ENCODE measurements around the gene USPL1.
A peak's percentile ranks its signal among the peaks of the same experiment; 100 is the strongest.
"Not testable (repeated sequence)": the region's sequence is repeated elsewhere in the genome, so short reads cannot be mapped to it uniquely, and the experiment has no call there.

Gene USPL1

DNA sequence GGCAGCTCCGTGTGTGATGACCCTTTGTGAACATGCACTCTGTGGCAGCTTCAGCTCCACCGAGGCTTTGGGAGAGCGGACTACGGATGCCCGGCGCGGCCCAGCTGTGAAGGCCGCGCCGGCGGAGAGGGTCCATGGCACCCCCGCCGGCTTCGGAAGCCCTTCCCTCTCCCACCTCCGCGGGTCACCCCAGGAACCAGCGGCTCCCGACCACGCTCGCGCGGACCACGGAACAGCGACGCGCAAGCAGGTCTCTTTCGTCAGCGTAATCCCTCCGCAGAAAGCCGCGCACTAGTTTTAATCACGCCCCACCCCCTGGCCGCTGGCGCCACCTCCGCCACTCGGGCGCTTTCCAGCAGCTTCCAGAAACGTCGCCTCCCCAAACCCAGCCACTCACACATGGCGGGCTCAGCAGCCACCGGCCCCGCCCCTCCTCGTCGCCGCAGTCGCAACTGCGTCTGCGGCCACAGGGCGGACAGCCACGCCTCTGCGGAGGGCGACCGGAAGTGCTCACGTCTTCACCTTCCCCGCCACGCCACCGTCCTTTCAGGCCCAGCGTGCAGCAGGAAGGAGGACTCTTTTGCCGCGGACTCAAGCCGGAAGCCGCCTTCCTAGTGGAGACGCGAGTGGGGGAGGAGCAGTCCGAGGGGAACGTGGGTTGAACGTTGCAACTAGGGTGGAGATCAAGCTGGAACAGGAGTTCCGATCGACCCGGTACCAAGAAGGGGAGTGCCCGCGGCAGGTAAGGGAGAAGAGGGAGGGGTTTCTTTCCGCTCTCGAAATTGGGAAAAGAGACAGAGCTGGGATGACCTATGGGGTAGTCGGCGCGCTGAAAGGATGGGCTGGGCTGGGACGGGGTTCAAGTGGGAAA lies at the start of gene USPL1:
Gene USPL1 (plus strand): TSS at position 606 of the 871 bp plus-strand sequence. CDS start 3,221 bp downstream, outside the sequence.
- peak; percentile 90 for DNase-seq (ENCODE audit: low read depth)

DNA sequence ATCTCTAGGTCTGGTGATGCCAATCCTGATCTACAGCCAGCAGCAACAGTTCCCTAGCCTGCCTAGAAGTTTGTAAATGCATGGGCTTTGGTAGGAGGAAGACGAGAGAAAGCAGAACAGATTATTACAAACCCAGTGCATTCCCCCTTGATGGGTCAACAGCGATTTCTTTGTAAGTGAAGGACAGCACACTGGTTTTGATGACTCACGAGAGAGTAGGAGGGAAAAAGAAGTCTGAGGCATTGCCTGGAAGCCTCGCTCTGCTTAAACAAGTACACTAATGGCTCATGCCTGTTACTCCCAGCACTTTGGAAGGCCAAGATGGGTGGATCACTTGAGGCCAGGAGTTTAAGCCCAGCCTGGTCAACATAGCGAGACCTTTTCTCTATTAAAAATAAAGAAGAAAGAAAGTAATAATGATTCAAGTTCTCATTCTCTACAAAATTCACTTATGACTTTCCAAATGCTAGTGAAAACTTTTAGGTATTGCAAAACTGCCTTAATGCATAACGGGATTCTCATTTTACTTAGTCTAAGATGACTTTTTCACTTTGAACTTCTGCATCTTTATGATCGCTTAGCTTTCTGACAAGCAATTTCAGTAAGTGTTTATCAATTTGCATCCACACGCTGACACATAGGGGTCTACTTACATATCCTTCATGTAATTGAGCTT lies 47.7 kb upstream of the USPL1 start:
- DNase-seq (ENCODE audit: low read depth) = peak; percentile 90

DNA sequence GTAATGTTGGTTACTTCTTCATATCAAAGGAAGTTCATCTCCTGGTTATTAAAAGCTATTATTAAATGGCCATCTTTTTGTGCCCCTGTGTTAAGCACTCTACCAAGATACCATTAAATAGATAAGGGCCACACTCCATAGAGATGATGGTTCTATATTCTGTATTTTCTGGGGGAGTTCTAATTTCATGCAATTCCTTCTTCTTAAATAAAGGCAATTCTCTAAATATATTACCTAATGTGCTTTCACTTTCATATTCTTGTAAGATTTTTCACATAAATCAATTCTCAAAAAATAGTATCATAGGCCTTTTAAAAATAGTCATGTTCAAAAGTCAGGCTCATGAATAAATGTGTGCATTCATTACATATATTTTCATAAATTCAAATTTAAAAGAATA lies 47.0 kb upstream of the USPL1 start:
- no peak for DNase-seq (ENCODE audit: low read depth)

DNA sequence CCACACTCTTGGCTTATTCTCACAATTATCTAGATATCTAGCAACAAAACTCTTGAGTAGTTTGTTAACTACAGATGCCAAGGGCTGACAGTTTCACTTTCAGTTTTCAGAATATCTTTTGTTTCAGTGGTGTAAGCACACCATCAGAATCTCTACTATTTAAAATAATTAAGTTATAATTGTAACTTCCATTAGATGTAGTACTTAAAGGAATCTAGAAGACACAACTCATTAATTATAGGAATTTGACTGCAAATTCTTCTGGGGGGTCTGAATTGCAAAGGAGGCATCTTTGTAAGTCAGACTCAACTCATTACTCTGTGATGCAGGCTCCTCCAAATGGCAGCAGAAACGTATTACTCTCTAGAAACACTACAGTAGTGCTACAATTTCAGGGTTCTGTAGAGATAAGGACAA lies 44.9 kb upstream of the USPL1 start:
- no peak for DNase-seq (ENCODE audit: low read depth)

DNA sequence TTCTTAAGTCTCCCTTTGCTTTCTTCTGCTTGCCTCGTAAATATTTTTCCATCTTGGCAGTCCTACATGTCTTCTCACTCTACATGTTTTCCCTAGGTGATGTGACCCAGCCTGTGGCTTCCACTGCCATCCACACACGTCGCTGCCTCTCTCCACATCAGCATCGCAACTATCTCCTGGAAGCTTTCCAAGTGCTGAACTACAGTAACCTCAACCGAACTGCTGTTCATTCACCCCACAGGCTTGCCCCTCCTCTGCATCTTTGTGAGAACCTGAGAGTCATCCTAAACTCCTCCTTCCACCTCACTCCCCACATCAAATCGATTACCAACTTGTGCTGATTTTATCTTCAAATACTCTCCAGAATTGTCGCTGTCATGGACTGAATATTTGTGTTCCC lies 41.2 kb upstream of the USPL1 start:
- DNase-seq (ENCODE audit: low read depth) = no peak

DNA sequence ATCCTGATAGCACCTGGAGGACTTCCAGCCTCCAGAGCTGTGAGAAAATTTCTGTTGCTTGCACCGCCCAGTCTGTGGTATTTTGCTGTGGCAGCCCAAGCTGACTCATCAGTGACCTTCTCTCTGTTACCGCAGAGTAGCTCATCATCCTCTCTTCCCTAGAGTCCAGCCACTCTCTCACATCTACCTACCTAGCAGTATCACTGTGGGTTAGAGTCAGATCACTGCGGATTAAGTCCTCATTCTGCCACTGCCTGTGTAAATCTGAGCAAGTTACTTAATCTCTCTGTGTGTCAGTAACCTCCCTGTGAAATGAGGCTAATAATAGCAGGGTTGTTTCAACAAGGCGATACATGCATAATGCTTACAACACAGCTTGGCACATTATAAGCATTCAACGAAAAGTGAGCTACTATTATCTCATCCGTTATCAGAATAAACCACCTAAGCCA lies 40.3 kb upstream of the USPL1 start:
- DNase-seq (ENCODE audit: low read depth) = peak; percentile 72

DNA sequence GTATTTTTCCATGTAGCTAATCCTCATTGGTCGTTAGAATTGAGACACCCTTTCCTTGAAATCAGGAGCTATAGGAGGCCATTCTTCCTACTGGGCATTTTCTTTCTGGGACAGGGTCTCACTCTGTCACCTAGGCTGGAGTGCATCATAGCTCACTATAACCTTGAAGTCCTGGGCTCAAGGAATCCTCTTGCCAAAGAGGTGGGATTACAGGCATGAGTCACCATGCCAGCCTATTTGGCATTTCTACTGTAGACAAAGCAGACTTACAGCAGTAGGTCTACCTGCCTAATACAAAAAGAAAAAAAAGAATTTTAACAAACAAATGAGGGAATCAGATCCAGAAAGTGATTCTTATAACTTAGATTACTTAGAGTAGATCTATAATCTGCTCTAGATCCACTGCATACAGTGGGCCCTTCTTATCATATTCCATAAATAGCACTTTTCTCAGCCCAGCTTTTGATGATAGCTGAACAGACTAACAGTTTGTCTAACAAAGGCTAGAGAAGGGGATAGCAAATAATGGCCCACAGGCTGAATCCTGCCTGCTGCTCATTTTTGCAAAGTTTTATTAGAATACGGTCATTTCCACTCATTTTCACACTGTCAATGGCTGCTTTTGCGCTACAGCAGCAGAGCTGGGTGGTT lies 36.7 kb upstream of the USPL1 start:
- no peak for DNase-seq (ENCODE audit: low read depth)

DNA sequence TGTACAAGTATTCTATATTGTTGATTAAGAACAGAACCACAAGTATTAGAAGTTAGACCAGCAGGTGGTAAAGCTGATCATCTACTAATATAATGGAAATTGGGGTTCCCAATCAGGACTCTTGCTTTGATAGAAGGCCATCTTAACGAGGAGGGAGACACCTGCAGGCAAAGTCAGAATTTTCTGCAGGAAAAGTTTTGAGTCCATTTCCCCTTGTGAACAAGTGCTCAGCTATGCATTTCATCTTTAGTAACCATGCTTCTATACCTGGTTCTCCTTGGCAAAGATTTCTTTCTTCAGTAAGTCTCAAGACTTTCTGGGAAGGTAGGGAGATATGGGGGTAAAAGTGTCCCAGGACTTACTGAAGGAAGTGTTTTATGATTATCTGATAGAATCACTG lies 36.1 kb upstream of the USPL1 start:
- no peak for DNase-seq (ENCODE audit: low read depth)

DNA sequence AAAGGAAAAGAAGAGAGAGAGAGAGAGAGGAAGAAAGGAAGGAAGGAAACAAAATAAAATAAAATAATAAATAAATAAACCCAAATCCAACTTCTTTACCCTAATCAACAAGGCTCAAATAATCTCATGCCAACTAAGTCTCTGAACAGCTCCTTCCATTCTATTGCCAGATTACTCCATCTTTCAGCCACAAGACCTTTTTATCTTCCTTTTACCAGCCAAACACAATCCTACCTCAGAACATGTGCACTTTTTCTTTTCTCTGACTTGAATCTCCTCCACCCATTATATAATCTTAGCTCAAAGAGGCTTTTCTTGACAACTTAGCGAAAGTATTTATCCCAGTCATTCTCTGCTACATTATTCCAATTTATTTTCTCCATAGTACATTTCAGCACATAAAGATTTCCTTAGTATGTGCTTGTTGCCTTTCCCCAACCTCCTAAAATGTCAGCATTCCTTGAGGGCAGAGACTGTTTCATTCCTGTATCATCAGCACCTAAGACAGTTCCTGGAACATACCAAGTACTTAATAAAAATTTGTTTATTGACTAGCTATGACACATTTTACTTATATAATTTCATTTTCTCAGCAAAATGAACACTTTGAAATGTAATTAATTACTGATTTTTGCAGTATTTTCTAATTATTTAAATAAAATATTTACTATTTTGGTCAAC lies 33.5 kb upstream of the USPL1 start:
- DNase-seq (ENCODE audit: low read depth) = no peak

DNA sequence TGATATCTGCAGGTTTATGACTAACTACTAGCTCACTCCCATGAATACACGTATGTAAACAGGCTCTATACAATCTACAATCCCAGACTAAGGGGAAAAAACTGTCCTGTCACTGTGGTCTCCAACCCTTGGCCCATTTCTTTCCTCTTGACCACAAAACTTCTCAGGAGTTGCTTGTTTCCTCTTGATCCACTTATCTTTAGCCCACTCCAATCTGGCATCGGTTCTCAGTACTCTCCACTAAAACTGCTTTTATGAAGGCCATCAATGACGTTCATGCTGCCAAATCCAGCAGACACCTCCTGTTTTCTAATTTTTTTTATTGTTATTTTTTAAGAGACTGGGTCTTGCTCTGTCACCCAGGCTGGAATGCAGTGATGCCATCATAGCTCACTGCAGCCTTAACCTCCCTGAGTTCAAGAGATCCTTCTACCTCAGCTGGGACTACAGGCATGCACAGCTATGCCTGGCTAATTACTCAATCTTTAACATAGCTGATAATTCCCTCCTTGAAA lies 31.9 kb upstream of the USPL1 start:
- no peak for DNase-seq (ENCODE audit: low read depth)

DNA sequence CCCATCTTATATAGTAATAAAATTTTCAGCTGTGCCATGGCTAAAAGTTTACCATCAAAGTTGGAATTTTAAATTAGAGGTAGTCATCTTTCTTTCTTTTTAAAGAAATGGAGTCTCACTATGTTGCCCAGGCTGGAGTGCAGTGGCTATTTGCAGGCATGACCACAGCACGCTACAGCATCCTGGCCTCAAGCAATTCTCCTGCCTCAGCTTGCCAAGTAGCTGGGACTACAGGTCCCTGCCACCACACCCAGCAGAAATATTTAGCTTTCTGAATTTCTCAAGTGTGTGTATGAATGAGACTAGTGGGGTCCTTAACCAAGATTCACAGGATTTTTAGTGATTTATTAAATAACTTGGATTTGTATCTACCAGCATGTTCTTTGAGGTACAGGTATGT lies 30.5 kb upstream of the USPL1 start:
- no peak for DNase-seq (ENCODE audit: low read depth)

DNA sequence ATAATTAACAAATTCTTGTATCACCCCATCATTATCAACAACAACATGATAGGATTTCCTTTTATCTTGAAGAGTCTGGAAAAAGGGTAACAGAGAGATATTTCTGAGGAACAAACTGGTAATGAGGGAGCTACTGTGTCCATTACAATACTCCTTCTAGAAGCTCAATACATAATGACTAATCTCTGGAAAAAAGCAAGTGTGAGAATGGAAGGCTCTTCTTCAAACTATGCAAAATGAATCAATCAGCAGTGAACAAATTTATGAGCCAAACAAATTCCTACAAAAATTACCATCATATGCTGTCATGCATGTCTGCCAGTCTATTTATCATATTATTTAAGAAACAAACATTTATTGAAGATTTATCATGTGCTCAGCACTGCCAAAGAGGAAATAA lies 30.0 kb upstream of the USPL1 start:
- no peak for DNase-seq (ENCODE audit: low read depth)

DNA sequence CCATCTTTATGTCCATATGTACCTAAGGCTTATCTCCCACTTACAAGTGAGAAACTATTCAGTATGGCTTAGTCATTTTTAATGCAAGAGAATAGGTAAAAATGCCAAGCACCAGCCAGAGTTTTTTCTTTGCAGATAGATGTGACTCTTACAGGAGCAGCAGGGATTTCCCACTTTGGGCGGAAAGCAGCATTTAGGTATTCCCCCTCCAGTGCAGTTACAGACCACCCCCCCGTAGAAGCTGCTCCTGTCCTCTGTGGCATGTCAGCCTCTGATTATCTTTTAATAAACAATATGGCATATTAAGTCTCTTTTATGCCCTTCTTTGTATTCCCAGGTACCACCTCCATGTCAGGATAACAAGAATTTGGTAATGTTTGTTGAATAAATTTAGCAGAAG lies 24.7 kb upstream of the USPL1 start:
- no peak for DNase-seq (ENCODE audit: low read depth)

DNA sequence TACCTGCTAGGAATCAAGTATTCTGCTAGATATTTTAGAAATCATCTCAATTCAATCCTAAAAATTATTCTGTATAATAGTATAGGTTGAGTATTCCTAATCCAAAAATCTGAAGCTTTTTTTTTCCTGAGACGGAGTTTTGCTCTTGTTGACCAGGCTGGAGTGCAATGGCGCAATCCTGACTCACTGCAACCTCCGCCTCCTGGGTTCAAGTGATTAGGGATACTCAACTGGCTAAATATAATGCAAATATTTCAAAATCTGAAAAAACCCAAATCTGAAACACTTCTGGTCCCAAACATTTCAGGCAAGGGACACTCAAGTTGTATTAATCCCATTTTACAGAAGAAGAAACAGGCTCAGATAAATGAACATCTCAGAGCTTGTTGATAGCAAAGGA lies 17.2 kb upstream of the USPL1 start:
- no peak for DNase-seq (ENCODE audit: low read depth)

DNA sequence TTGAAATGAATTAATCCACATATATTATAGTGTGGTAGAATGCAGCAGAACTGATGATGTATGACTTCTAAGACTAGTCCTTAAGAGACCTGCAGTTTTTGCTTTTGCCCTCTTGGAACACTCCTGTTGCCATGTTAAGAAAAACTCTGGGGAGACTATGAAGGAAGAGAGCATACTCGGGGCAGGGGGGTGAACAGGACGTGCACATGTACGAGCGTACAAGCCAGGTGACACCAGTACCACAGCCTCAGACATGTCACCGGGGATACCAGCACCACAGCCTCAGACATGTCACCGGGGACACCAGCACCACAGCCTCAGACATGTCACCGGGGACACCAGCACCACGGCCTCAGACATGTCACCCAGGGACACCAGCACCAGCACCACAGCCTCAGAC lies 15.9 kb upstream of the USPL1 start:
- DNase-seq (ENCODE audit: low read depth) = no peak

DNA sequence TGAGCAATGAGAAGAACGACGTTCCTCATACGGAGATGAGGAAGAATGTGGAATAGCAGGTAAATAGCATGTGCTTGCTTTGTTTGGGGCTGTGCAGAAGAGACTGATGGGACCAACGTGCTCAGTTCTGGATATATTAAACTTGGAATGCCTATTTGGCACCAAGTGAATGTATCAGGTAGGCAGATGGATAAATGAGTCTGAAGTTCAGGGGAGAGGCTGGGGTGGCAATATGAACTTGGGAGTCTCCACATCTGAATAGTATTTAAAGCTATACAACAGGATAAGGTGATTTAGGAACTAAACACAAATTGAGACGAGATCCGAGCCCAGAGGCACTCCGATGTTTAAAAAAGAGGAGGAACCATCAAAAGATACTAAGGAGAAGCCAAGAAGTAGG lies 12.7 kb upstream of the USPL1 start:
- no peak for DNase-seq (ENCODE audit: low read depth)

DNA sequence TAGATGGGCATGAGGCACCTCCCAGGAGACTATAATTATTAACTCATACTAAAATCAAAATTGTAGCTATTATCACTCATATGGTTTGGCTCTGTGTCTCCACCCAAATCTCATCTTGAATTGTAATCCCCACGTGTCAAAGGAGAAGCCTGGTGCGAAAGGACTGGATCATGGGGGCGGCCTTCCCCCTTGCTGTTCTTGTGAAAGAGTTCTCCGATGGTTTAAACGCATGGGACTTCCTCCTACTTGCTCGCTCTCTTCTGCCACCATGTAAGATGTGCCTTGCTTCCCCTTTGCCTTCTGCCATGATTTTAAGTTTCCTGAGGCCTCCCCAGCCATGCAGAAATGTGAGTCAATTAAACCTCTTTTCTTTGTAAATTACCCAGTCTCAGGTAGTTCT lies 10.5 kb upstream of the USPL1 start:
- not testable (repeated sequence) for DNase-seq (ENCODE audit: low read depth)

DNA sequence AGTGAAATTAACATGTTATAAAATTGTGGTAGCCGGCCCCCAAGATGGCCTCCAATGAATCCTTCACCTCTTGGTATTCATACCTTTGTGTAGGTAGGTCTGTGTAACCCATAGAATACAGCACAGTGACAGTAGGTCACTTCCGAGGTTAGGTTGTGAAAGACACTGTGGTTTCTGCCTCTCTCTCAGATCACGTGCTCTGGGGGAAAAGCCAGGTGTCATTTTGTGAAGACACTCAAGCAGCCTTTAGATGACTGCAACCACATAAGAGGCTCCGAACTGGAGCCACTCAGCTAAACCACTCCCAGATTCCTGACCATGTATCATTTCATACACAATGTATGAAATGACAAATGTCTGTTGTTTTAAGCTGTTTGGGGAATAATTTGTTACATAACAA lies 9.8 kb upstream of the USPL1 start:
- DNase-seq (ENCODE audit: low read depth) = no peak

DNA sequence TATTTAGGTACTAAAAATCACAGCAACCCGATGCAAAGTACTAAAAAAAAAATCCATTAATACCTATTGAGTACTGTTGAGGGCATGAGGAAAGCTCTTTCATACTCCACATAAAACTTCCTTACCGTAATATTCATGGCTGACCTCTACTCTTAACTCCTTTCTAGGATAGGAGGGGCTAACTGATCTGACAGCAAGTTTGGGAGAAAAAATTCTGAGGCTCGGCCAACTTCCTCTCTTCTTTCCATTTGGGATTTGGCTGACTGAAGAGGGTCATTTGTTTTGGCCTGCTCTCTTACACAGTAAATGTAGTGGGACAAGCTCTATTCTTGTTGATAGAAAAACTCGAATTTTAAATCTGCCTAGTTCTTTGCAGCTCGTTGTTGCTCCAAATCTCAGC lies 9.4 kb upstream of the USPL1 start:
- DNase-seq (ENCODE audit: low read depth) = no peak

DNA sequence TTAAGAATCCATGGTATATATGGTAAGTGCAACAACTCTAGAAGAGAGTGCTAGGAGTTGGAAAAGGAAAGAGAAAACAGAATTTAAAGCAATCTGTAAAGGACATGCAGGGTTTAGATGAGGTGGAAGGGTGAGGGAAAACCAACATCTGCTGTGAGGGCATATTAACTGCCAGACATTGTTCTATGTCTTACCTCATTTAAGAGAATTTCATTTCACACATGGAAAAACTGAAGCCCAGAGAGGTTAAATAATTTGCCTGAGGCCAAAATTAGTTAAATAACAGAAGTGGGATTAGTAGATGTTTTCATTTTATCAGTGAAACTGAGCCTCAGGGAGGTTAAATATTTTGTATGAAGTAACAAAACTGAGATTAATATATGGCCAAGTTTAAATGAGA lies 7.4 kb upstream of the USPL1 start:
- no peak for DNase-seq (ENCODE audit: low read depth)

DNA sequence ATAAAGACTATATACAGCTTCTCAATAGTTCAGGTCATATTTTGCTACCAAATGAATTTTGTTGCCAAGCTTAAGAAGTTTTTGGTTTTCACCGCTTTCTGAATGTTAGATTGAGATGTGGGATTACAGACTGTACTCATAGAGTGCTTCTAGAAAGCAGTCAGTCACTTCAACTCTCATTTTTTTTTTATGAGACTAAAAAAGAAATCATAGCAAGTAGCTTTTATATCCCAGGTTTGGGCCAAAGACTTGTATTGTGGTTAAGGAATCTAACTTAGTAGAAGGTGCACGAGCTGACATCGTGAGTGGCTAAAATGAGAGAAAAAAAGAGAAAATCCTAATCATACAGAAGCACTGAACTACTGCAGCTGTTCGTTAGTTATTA lies 2.2 kb upstream of the USPL1 start:
- no peak for DNase-seq (ENCODE audit: low read depth)

DNA sequence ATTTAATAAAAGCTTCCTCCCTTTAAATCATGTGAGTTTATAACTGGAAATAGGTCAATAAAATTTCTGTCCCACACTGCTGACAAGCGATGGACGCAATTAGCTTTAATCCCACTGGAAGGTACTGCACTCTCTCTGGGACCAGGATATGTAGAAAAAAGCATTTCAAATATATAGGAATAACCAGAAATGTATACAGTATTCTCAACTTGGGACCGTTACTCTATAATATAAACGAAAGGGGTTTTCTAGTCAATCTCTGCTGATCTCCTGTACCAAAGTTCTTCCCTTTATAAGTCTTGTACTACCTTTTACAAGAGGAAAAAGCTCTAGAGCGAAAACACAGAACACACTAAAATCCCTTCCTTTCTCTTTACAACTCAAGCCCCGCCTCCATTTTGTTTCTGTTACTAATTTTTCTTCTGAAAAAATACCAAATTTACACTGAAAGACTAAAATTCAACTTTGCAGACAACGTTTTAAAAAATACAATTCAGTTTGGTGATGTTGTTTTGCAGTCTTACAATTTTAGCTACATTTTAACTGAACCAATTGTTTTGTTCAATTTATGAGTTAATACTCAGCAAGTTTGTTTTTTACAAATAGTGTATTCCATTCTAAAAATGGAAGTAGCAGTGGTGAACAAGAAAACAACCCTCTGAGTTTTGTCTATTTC lies 1.7 kb upstream of the USPL1 start:
- no peak for DNase-seq (ENCODE audit: low read depth)

All from GM04503 (cell line).